SK-N-SH (cell line): ENCODE data around the gene SIGLEC10.

ENCODE experiments used
- CHD2 ChIP-seq: fragments of 150-350 bp; IDR thresholded peaks from 2 replicates; pipeline ENCODE4 v1.6.1; 2018; ENCODE audit warnings: low read length; ENCODE audit not compliant: partially characterized antibody
- CTCF ChIP-seq: fragments of 200-600 bp; sonication (generic); IDR thresholded peaks from 2 replicates; pipeline ENCODE4 v1.6.1; 2017; ENCODE audit warnings: antibody characterized with exemption, mild to moderate bottlenecking, moderate library complexity
- ELF1 ChIP-seq: IDR thresholded peaks from 2 replicates; pipeline ENCODE4 v1.4.0; 2012
- JUND ChIP-seq: IDR thresholded peaks from 2 replicates; pipeline ENCODE4 v1.4.0; 2012
- NFIC ChIP-seq: IDR thresholded peaks from 2 replicates; pipeline ENCODE4 v1.4.0; 2012; ENCODE audit warnings: borderline replicate concordance
- PBX3 ChIP-seq: IDR thresholded peaks from 2 replicates; pipeline ENCODE4; 2012
- POLR2AphosphoS5 ChIP-seq: IDR thresholded peaks from 2 replicates; pipeline ENCODE4 v1.6.1; 2012; ENCODE audit warnings: low read depth, low read length
- SIN3A ChIP-seq: IDR thresholded peaks from 2 replicates; pipeline ENCODE4 v1.6.1; 2012; ENCODE audit warnings: low read depth, mild to moderate bottlenecking, low read length, moderate library complexity, borderline replicate concordance

- TF ChIP-seq CHD2: no peak
- no peak for TF ChIP-seq POLR2AphosphoS5
- TF ChIP-seq CTCF: no peak
- no peak for TF ChIP-seq SIN3A
- TF ChIP-seq PBX3: no peak
- no peak for TF ChIP-seq ELF1
- TF ChIP-seq JUND: no peak
- no peak for TF ChIP-seq NFIC
Measured at GRCh38 chr19:51410950-51411748, 6.3 kb downstream of the SIGLEC10 start.
